Stimulated activated CD8-positive, alpha-beta memory T cell treated with anti-CD3 and anti-CD28 coated beads, Interleukin-4, amount 100 ng/mL, for 48 hours (primary cell): ENCODE measurements around the gene CLEC18B.
"Not testable (repeated sequence)": the region's sequence is repeated elsewhere in the genome, so short reads cannot be mapped to it uniquely, and the experiment has no call there.

Experiments
- DNase-seq: peaks from one replicate; pipeline ENCODE4 v3.0.0-alpha.2; 2020

Gene CLEC18B

DNA sequence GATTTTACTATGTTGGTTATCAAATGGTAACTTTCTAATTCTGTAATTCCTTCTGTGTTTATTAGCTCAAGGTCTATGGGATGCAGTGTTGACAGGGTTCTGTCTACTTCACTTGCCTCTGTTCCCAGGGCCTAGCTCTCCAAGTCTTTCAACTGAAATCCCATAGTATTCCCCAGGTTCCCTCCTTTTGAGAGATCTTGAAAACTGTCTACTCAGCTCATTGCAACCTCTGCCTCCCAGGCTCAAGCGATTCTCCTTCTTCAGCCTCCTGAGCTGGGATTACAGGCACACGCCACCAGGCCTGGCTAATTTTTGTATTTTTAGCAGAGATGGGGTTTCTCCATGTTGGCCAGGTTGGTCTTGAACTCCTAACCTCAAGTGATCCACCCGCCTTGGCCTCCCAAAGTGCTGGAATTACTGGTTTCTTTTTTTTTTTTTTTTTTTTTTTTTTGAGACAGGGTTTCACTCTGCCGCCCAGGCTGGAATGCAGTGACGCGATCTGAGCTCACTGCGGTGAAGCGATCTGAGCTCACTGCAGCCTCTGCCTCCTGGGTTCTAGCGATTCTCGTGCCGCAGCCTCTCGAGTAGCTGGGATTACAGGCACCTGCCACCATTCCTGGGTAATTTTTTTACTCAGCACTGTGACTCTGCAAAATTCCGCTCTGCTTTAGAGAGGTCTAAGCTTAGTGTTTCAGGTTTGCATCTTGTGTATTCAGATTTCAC lies 22.5 kb upstream of the CLEC18B start:
- DNase-seq = not testable (repeated sequence)

DNA sequence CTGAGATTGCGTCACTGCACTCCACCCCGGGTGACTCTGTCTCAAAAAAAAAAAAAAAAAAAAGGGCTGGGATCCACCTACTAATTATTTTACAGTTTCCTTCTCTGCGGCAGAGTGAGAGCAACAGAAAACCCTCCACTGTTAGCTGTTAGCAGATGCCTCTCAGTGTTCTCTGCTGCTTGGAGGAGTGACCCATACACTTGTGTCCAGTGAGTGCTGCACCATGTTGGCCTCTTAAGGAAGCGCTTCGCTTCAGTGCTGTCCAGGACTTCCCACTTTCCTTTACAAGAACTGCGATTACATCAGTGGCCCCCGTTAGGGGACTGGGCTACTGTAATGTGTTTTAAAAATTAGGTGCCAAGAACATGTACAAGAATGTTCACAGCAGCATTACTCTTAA lies 18.4 kb upstream of the CLEC18B start:
- DNase-seq = no peak

DNA sequence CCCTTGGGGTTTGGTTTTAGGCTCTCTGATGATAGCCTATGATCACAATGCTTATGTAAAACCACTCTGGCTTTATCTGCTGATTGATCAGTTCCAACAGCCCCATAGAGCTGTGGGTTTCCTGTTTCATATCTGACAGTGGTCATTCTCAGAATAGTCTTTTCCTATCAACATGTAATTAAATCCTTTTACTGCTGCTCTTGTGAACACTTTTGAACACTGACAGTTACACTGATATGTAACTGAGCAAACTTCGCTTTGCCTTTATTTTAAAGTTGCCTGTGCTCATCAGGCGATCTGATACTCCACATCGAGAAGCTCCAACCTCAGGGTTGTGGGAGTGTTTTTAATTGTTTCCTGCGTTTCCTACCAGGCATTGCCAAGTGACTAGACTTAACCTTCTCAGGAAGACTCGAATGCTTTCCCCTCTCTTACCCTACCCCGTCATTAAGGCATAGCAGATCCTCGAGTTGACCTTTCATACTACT lies 17.3 kb upstream of the CLEC18B start:
- no peak for DNase-seq

DNA sequence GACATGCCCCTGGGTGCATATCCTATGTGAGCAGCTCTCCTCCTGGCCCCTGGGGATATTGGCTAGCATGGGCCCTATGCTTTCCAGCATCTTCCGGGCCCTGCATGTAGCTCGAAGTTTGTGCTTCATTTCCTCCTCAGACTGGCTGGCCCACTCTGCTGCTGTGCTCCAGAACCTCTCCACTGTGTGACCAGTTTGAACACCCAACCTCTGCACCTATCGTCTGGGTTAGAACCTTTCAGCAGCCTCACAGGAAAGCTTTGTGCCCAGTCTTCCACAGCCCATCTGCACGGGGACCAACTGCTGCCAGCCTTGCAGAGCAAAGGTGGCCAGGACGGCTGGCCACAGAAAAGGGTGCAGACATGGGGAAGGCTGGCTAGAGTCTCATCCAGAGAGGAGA lies 10.2 kb upstream of the CLEC18B start:
- DNase-seq = no peak

DNA sequence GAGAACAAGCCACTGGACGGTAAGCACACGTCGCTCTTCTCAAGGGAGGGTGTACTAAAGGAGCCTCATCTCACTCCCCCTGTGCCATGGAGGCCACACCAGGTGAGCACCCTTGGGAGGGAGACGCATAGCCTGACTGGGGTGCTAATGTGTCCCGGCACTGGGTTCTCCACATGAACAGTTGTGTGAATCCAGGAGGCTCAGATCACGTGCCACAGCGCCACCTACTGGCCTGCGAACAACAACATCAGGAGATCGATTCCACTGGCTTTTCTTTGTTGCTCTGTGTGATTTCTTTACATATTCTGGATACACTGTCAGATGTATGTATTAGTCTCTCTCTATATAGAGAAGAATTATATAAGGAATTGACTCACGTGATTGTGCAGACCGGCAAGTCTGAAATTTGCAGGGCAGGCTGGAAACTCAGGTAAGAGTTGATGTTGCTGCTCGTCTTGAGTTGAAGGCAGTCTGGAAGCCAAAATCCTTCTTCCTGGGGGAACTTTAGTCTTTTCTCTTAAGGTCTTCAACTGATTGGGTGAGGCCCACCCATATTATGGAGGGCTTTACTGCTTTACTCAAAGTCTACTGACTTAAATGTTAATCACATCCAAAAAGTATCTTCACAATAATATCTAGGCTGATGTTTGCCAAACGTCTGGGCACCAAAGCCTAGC lies 8.9 kb upstream of the CLEC18B start:
- peak; percentile 60 for DNase-seq

DNA sequence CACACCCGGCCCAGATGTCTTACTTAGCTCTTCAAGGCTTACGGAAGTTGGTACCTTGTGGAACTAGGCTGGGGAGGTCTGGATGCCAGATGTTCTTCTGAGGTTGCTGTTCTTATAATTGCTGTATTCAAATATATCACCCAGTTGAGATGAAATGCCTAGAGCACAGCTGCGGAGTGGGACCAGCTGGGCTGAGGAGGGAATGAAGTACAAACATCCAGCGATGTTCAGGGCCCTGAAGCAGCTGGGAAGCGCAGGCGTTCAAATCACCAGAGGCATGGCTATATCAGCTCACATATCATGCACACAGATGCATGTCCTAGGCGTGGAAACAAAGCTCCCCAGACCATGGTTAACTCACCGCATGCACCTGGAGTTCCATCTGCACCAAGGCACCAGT lies 7.2 kb upstream of the CLEC18B start:
- not testable (repeated sequence) for DNase-seq

DNA sequence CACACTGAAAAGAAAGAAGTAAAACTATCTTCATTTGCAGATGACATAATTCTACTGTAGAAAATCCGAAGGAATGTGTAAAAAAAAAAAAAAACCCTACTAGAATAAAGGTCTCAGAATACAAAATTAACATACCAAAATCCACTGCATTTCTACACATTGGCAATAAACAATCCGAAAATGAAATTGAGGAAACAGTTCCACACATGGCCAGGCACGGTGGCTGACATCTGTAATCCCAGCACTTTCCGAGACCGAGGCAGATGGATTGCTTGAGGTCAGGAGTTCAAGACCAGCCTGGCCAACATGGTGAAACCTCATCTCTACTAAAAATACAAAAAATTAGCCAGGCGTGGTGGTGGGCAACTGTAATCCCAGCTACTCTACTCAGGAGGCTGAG lies 4.5 kb upstream of the CLEC18B start:
- DNase-seq = not testable (repeated sequence)

DNA sequence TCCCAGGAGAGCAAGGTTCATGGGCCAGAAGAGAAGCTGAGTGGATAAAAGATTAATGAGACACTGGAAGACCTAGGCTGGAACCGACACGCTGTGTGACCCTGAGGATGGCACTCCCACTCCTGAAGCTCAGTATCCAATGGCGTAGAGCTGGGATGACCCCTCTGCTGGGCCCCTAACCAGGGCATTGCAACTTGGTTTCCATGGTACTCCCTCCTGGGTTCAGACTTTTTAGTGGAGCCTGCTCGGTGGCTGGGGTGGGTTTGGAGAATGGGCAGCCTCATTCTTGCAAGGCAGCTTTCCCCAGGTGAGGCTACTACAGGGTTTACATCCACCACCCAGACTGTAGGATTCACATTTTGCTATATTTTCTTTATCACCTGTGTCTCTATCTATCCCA lies 2.4 kb upstream of the CLEC18B start:
- not testable (repeated sequence) for DNase-seq

DNA sequence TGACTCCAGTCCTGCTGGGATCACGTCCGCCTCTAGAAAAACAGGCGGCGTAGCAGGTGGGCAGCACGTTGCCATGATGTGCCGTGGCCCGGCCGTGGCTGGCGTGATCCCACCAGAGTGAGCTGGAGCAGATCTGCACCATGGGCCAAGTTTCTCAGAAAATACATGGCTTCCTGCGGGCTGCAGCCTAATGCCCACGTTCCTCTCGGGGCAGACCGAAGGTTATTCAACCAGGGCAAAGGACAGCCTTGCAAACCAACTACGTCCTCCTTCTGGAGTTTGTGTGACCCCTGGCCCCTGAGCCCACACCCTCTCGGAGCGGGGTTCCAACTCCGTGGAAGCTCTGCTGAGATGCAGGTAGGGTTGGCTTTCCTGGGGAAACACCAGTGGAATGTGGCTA lies 808 bp upstream of the CLEC18B start:
- DNase-seq = not testable (repeated sequence)

DNA sequence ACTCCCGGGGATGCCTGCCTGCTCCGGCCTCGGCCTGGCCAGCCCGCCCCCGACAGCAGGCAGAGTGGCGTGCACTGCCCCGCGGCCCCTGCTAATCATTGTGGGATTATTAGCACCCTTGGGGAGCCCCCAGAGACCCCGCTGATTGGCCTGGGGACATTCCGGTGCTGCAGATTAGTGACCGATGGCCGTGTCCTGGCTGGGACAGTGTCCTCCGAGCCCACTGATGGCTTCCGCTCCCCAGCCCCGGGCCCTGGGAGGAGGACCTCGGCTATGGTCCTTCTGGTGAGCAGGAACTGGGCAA lies 156 bp upstream of the CLEC18B start:
- not testable (repeated sequence) for DNase-seq

DNA sequence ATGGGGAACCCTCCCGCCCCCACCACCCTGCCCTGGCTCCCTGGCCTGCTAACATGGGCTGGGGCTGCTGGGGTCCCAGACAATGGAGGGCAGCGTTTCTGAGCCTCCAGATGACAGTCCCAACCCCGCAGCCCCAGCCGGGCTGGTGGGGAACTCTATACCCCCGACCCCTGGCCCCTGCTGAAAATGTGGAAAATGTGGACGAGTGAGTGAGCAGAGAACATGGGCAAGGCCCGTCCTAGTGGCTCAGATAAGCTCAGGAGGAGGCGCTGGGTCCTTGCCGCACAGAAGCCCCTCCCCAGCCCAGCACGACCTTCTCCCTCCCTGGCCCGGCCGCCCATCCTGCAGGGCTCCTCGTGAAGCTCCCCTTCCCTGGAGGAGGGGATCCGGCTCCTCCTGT lies 1.5 kb downstream of the CLEC18B start:
- not testable (repeated sequence) for DNase-seq

DNA sequence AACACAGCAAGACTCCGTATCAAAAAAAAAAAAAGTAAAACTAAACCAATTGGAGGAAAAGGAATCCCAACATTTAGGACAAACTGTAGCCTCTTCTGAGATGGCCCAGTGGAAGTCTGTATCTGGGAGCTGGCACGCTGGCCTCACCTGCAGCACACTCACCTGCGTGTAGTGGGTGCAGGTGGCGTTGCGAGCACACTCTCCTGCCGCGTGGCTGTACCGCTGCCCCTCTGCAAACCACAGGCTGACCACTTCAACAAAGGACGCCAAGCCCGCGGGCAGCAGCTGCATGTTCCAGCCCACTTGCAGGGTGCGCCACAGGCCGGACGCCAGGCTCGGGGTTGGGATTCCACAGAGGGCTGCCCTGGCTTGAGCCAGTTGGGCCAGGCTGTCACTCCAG lies 3.4 kb downstream of the CLEC18B start:
- not testable (repeated sequence) for DNase-seq

DNA sequence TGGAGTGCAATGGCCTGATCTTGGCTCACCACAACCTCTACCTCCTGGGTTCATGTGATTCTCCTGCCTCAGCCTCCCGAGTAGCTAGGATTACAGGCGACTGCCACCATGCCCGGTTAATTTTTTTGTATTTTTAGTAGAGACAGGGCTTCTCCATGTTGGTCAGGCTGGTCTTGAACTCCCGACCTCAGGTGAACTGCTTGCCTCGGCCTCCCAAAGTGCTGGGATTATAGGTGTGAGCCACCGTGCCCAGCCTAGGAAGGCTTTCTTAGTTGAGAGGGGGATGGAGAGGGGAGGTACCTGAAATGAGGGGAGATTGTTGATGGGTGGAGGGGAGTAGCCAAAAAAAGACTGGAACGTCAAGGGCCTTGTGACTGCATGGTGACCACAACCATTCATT lies 7.4 kb downstream of the CLEC18B start:
- DNase-seq = not testable (repeated sequence)

DNA sequence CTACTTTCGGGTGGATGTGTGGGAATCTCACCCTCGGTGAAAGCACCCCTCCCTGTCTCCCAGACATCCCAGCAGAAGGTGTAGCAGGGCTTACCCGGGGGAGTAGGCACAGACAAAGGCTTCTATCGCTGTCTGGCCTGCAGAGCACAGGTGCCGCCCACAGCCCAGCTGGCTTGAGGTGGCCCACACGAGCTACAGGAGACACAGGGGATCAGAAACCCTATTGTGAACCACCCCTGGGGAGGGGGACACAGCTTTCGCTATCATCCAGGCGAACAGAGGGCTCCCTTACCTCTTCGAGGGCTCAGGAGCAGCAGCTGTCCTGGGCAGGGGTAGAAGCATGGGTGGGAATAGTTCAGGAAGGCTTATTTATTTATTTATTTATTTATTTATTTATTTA lies 7.8 kb downstream of the CLEC18B start:
- DNase-seq = not testable (repeated sequence)

DNA sequence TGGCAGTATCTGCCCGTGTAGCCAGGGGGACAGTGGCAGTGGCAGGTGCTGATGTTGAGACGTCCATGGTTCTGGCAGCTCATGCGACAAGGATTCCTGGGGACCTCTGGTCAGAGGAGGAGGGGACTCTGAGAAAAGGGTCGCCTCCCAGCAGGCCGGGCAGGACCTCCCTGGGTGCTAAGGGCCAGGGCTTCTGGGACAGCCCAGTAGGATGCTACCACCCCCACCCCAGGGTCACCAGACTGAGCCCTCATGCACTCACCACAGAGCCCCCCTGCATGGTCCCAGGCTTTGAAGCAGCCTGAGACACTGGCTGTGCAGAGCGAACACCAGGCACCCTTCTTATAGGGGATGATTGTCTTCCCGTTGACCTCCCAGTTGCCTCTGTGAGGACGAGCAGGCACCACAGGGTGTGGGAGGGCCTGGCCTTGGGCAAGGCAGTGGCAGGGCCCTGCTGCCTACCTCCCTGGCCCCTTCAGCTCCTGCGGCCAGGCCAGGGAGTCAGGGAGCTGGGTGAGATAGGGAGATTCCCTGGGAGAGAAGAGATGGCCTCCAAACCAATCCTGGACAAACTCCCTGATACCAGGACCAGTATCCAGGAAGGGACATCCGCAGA lies 8.4 kb downstream of the CLEC18B start:
- not testable (repeated sequence) for DNase-seq

DNA sequence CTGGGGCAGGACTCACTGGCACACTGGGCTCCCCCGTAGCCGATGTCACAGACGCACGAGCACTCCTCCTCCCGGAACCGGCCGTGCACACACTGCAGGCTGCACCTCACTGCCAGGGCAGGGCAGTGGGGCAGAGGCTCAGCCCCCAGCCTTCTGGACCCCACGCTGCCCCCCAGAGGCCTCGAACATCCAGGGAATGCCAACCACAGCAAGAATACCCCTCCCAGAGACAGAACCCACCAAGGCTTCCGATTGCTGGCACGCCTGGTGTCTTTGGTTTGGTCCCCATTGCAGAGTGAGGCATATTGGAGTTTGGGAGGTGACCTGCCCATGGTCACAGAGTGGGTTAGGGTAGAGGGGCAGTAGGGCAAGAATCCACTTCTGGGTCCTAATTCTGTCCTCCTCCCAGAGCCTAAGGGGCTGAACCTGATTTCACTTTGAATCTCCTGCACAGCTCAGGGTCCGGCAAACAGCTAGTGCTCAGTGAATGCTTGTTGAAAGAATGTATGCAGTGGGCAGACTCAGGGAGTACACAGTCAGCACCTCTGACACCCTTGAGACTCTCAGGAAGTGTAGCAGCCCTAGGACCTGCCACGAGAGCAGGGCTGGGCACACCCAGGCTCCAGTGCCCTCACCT lies 9.0 kb downstream of the CLEC18B start:
- not testable (repeated sequence) for DNase-seq

DNA sequence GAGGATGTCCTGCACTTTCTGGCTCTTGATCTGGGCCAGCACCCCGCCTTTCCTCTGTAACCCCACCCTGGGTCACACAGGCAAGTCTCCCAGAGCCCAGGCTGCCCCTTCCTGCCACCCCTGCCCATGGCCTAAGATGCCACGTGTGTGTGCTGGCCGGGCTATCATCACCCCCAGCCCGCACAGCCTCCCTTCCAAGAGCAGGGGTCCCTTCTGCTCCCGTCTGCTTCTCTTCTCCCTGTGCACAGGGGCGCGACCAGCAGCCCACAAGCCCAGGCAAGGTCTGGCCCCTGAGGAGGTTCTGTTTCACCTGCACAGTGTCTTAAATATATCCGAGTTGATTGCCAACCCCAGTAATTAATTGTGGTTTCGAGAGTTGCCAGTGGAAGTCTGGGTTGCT lies 10.3 kb downstream of the CLEC18B start:
- DNase-seq = not testable (repeated sequence)

DNA sequence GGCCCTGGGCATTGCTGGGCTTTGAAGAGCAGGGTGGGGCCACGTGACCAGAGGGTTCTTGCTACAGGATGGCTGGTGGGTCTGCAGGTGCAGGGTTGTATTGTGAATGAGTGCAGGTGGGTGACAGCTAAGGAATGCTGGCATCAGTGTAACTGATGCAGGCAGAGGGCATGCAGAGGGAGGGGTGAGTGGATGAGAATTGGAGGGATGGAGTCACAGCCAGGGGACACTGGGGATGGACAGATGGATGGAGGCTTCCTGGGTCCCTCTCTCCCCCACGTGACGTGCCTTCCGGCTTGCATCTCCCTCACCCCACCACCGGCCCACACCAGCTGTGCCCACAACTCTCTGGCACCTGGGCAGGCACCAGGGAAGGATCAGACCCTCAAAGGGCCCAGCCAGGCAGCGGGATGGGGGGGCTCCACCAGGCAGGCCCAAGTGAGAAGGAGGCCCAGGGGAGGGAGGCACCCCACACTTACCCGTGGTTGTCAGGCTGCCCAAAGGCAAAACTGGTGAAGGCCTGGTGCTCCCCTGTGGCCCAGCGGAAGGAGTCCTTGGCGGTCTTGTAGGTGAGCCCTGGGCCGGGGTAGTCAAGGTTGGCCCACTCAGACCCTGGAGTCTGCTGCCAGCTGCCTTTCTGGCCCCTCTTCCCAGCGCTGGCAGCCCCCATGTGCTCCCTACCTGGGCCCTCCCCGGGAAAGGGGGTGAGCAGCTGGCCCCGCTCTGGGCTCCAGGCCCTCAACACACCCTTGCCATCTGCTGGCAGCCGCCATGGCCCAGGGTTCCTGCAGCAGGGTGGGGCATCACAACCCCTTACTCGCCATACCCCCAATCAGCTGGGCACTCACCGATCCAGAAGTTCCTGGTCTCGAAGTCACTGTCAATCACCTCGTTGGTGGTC lies 11.0 kb downstream of the CLEC18B start:
- DNase-seq = not testable (repeated sequence)

DNA sequence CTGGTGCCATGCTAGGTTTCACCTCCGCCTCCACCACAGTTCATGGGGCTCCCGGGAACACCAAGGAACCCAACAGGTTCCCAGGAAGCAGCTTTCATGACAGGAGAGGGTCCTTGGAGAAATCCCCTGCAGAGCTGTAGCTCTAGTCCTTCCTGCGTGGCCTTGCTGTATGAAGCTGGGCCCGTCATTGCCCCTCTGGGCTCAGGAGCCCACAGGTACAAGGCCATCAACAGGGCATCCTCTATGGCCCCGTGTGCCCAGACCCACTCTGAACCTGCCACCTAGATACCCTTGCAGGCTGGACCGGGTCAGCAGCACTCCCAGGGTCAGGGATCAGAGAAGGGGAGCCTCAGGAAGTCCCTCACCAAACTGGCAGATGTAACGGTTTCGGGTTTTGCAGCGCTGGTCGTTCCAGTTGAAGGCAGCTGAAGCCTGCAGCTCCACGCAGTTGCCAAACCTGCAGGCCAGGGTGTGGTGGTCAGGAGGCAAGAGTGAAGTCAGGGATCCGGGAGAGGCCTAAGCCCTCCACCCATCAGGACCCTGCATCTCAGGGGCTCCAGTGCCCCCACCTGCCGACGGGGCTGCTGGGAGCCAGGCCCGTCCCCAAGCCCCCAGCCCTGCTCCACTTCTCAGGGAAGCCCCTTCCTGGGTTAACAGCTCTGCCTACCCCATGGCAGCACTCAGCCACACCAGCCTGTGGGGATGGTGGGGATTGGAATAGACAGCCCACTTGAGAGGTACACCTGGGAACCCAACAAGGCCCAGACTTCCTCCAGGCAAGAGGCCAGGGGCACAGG lies 11.9 kb downstream of the CLEC18B start:
- DNase-seq = not testable (repeated sequence)

DNA sequence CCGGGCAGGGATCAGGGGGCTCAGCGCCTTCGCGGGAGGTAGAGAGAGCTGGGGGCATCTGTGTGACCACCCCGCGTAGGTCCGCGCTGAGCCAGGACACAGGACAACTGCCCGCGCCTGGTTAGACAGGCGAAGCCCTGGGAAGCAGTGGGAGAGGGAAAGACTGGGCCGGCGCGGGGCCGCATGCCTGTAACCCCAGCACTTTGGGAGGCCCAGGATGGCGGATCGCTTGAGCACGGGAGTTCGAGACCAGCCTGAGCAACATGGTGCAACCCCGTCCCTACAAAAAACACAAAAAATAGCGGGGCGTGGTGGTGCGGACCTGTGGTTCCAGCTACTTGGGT lies 13.9 kb downstream of the CLEC18B start:
- not testable (repeated sequence) for DNase-seq

DNA sequence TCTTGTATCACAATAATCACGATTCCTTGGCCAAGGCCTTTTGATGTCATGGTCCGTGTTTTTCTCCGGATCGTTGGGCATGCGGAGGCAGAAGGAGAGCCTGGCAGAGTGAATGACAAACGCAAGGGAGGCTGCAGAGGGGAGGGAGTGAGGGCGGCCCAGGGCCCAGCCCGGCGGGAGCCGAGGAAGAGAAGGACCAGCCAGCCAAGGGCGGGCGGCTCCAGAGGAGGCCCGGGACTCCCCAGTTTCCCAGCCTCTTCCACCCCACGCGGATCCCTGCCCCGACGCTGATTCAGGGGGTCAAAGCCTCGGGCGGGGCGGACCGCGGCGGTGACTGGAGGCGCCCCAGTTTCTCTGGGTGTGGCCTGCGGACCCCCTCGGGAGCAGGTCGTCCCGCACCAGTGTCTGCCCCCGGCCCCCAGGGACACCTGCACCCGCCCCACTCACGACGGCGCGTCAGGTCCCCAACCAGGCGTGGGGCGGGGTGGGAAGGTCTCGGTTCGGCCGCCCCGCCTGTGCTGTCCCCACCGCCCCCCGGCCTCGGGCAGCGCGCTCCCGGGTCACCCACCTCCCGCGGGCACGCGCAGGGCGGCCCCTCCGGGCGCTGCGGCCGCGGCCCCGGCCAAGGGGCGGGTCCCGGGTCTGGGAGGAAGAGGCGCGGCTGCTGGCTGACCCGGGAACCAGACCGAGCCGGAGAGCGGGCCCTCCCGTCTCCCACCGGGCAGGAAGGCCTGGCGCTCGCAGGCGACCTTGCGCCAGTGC lies 14.5 kb downstream of the CLEC18B start:
- not testable (repeated sequence) for DNase-seq
